Natural killer cell treated with Interleukin-12 subunit alpha and Interleukin-12 subunit beta and Interleukin-15 and Interleukin-18, amount 100 ng/mL, for 72 hours (primary cell): ENCODE data around the gene HMCES. TPM values are rescaled to one million over a fixed set of nuclear protein-coding genes. Genes with fewer than 3 reads are reported as not detected.
"Not testable (repeated sequence)": the region's sequence is repeated elsewhere in the genome, so short reads cannot be mapped to it uniquely, and the experiment has no call there.

Source experiments
- ATAC-seq, 2 donors: fragments of 150-1000 bp; cut with Tn5 transposase in 1 of 2; sonication (Bioruptor Pico), chemical (Tn5 transposase) in 1 of 2; 2 replicates each; pipeline ENCODE4 v1.10.0; 2021
- DNase-seq: peaks from one replicate; pipeline ENCODE4 v3.0.0; 2022; ENCODE audit warnings: low spot score
- H3K27ac Mint-ChIP-seq, 2 donors: 1 replicate in 1 of 2; 2 replicates in 1 of 2; pipeline ENCODE4 v1.8.0; 2022; ENCODE audit warnings: mixed read lengths in 2 of 2, mild to moderate bottlenecking in 1 of 2, moderate library complexity in 1 of 2
- H3K27me3 Mint-ChIP-seq, 2 donors: 1 replicate in 1 of 2; 2 replicates in 1 of 2; pipeline ENCODE4 v1.8.0; 2022; ENCODE audit warnings: mixed read lengths in 2 of 2
- H3K36me3 Mint-ChIP-seq: one replicate; pipeline ENCODE4 v1.8.0; 2022; ENCODE audit warnings: mixed read lengths
- H3K4me1 Mint-ChIP-seq, 2 donors: 1 replicate in 1 of 2; 2 replicates in 1 of 2; pipeline ENCODE4 v1.8.0; 2022; ENCODE audit warnings: low read depth in 2 of 2, mixed read lengths in 2 of 2, mild to moderate bottlenecking in 1 of 2
- H3K4me3 Mint-ChIP-seq: one replicate; pipeline ENCODE4 v1.8.0; 2022; ENCODE audit warnings: mixed read lengths
- H3K9me3 Mint-ChIP-seq: 2 replicates; pipeline ENCODE4 v1.8.0; 2022; ENCODE audit warnings: mixed read lengths
- total RNA-seq, 2 donors: library from RNA; stranded (reverse); gene quantifications; one replicate each; pipeline ENCODE4 v1.2.3, GENCODE V29; 2022

The HMCES gene
- total RNA-seq, 2 donors from 2014 or later = 49.2 to 52.5 TPM

- Mint-ChIP-seq H3K36me3 (no peaks in the 10 kb centered on the region), H3K27ac (no peak overlapping the region), H3K4me1 (no peaks in the 10 kb centered on the region), H3K4me3 (no peak overlapping the region), H3K27me3 (no peaks in the 10 kb centered on the region), H3K9me3 (no peaks in the 10 kb centered on the region)
- ATAC-seq (no peak), DNase-seq (no peak)
Observed at GRCh38 chr3:129326138-129326537, 47.5 kb downstream of the HMCES start.

- DNase-seq (no peak), ATAC-seq (no peak)
- H3K27me3 Mint-ChIP-seq = no peaks in the 10 kb centered on the region
- no peak overlapping the region for H3K4me3 Mint-ChIP-seq
- H3K27ac Mint-ChIP-seq = no peak overlapping the region
- no peaks in the 10 kb centered on the region for H3K4me1 Mint-ChIP-seq
- H3K36me3 Mint-ChIP-seq = no peaks in the 10 kb centered on the region
- no peaks in the 10 kb centered on the region for H3K9me3 Mint-ChIP-seq
Observed at GRCh38 chr3:129326595-129326994, 47.9 kb downstream of the HMCES start.

DNA sequence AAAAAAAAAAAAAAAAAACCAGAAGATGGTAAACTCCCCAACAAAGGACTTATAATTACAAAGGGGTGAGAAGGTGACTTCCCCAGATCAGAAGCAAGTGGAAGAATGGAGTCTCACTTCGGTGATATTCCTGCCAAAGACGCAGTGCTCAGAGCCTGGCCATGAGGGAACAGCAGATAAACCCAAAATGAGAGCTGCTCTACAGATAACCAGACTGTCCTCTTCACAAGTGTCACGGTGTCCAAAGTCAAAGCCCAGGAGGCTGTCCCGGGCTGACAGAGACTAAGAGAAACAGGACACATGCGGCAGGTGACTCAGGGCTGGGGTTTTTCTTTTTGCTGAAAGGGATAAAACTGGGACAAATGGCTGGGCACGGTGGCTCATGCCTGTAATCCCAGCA is 48.8 kb downstream of the HMCES start:
- no peaks in the 10 kb centered on the region for H3K36me3 Mint-ChIP-seq
- ATAC-seq = no peak
- H3K4me3 Mint-ChIP-seq = no peak overlapping the region
- no peaks in the 10 kb centered on the region for H3K4me1 Mint-ChIP-seq
- no peak overlapping the region for H3K27ac Mint-ChIP-seq
- no peaks in the 10 kb centered on the region for H3K9me3 Mint-ChIP-seq
- no peak for DNase-seq
- H3K27me3 Mint-ChIP-seq = no peaks in the 10 kb centered on the region

- no peaks in the 10 kb centered on the region for H3K27me3 Mint-ChIP-seq
- H3K27ac Mint-ChIP-seq = no peak overlapping the region
- ATAC-seq (no peak), DNase-seq (no peak)
- H3K36me3 Mint-ChIP-seq = no peaks in the 10 kb centered on the region
- H3K4me1 Mint-ChIP-seq = no peaks in the 10 kb centered on the region
- no peak overlapping the region for H3K4me3 Mint-ChIP-seq
- no peaks in the 10 kb centered on the region for H3K9me3 Mint-ChIP-seq
Observed at GRCh38 chr3:129329858-129330257, 51.2 kb downstream of the HMCES start.

DNA sequence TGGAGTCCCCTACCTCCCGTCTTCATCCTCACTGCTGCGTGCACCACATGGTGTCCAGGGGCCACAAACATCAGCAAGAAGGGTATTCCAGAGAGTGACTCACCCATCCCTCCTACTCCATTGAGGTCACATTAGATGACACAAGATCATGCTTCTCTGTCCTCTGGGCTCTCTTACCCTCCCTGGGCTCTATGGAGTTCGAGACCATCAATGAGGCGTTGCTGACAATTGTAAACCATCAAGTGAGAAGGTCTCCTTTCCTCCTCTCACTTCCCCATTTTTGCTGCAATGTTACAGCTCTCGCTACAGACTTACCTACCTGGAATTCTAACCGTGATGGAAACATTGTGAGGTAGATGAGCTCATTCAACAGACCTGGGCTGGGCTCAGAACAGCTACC is 51.7 kb downstream of the HMCES start:
- ATAC-seq = no peak
- H3K9me3 Mint-ChIP-seq = no peaks in the 10 kb centered on the region
- H3K27ac Mint-ChIP-seq = no peak overlapping the region
- no peak for DNase-seq
- H3K27me3 Mint-ChIP-seq = no peaks in the 10 kb centered on the region
- H3K4me3 Mint-ChIP-seq = no peak overlapping the region
- no peaks in the 10 kb centered on the region for H3K4me1 Mint-ChIP-seq
- H3K36me3 Mint-ChIP-seq = no peaks in the 10 kb centered on the region

DNA sequence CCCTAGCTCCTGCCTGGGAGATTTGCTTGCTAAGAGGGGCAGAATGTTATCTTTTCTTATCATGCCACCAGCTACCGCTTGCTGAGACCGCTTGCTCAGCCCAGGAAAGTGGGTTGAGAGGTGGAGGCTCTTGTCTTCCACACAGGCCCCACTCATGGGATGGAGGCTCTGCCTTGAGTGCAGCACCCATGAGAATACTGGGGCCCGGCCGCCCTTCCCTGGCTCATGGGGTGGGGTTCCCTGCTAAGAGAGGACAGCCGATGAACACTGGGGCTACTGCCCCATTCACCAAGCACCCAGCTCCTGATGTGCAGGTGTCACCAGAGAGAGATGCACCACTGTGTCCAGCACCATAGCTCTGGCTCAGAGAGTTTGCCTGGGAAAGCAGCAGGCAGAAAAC is 55.2 kb downstream of the HMCES start:
- Mint-ChIP-seq H3K36me3 (no peaks in the 10 kb centered on the region), H3K4me1 (no peaks in the 10 kb centered on the region), H3K27me3 (no peaks in the 10 kb centered on the region), H3K9me3 (no peaks in the 10 kb centered on the region), H3K27ac (no peak overlapping the region), H3K4me3 (no peak overlapping the region)
- DNase-seq = no peak
- ATAC-seq = peak in 1 of 2 donors; percentile 18

DNA sequence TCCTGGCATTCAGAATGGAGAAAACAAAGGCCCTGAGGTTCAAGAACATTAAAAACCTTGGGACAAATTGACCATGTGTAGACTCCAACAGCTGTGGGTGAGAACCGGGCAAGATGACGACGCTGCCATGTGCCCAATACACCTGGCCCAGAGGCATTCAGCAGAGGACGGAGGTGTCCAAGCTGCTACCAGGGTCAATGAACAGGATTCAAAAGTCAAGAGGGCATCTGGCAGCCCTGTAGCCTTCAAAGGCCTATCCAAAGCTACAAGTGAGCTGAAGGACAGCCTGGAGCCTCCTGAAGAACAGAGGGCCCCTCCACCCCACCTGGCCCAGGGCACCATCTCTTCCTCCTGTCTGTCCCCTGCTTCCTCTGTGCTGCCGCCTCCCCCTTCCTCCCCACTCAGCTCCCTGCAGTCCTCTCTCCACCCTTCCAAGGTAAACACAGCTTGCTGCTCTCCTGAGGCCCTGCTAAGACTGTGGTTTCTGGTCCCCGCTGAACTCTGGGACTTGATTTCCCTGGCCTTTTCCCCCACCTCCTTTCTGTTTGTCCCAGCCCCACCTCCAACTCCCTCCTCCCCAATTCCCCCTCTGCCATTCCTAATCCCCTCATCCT is 57.5 kb downstream of the HMCES start:
- DNase-seq = no peak
- H3K27ac Mint-ChIP-seq = no peak overlapping the region
- no peaks in the 10 kb centered on the region for H3K36me3 Mint-ChIP-seq
- H3K27me3 Mint-ChIP-seq = no peaks in the 10 kb centered on the region
- H3K9me3 Mint-ChIP-seq = no peaks in the 10 kb centered on the region
- ATAC-seq = peak in 1 of 2 donors; percentile 20
- no peak overlapping the region for H3K4me3 Mint-ChIP-seq
- H3K4me1 Mint-ChIP-seq = no peaks in the 10 kb centered on the region

DNA sequence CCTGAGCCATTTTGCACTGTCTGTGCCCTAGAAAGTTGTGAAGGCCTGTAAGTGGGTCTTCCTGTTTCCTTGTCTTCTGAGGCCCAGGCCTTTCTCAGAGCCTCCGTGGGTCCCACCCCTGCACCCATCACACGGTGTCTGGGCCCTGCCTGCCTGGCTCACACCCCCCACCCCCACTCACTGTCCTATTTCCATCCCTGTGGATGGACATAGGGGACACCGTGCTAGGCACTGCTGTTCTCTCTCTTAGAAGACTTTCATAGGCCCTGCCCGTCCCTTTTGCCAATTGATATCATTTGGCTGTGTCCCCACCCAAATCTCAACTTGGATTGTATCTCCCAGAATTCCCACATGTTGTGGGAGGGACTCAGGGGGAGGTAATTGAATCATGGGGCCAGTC is 59.0 kb downstream of the HMCES start:
- H3K36me3 Mint-ChIP-seq, H3K9me3 Mint-ChIP-seq, H3K4me1 Mint-ChIP-seq, H3K27ac Mint-ChIP-seq, H3K4me3 Mint-ChIP-seq, DNase-seq: not testable (repeated sequence)
- H3K27me3 Mint-ChIP-seq = peaks cover 0 to 10% of the 10 kb centered on the region in 2 donors
- peak in 1 of 2 donors; percentile 43 for ATAC-seq

DNA sequence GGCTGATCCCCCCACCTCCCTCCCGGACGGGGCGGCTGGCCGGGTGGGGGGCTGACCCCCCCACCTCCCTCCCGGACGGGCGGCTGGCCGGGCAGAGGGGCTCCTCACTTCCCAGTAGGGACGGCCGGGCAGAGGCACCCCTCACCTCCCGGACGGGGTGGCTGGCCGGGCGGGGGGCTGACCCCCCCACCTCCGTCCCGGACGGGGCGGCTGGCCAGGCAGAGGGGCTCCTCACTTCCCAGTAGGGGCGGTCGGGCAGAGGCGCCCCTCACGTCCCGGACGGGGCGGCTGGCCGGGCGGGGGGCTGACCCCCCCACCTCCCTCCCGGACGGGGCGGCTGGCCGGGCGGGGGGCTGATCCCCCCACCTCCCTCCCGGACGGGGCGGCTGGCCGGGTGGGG is 60.5 kb downstream of the HMCES start:
- H3K4me1 Mint-ChIP-seq, H3K36me3 Mint-ChIP-seq, H3K9me3 Mint-ChIP-seq, DNase-seq, ATAC-seq, H3K4me3 Mint-ChIP-seq, H3K27ac Mint-ChIP-seq: not testable (repeated sequence)
- H3K27me3 Mint-ChIP-seq = peaks cover 6 to 18% of the 10 kb centered on the region in 2 donors

DNA sequence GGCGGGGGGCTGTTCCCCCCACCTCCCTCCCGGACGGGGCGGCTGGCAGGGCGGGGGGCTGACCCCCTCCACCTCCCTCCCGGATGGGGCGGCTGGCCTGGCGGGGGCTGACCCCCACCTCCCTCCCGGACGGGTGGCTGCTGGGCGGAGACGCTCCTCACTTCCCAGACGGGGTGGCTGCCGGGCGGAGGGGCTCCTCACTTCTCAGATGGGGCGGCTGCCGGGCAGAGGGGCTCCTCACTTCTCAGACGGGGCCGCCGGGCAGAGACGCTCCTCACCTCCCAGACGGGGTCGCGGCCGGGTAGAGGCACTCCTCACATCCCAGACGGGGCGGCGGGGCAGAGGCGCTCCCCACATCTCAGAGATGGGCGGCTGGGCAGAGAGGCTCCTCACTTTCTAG is 61.2 kb downstream of the HMCES start:
- H3K27ac Mint-ChIP-seq, H3K4me3 Mint-ChIP-seq, H3K36me3 Mint-ChIP-seq, DNase-seq, H3K4me1 Mint-ChIP-seq, H3K9me3 Mint-ChIP-seq, ATAC-seq: not testable (repeated sequence)
- peaks cover 8 to 18% of the 10 kb centered on the region in 2 donors for H3K27me3 Mint-ChIP-seq

- no peak for DNase-seq
- Mint-ChIP-seq H3K27me3 (peaks cover 14 to 29% of the 10 kb centered on the region in 2 donors), H3K9me3 (no peaks in the 10 kb centered on the region), H3K4me1 (peaks cover 0 to 8% of the 10 kb centered on the region in 2 donors), H3K36me3 (no peaks in the 10 kb centered on the region), H3K4me3 (no peak overlapping the region), H3K27ac (no peak overlapping the region)
- ATAC-seq = no peak
Observed at GRCh38 chr3:129341331-129342141, 62.9 kb downstream of the HMCES start.

DNA sequence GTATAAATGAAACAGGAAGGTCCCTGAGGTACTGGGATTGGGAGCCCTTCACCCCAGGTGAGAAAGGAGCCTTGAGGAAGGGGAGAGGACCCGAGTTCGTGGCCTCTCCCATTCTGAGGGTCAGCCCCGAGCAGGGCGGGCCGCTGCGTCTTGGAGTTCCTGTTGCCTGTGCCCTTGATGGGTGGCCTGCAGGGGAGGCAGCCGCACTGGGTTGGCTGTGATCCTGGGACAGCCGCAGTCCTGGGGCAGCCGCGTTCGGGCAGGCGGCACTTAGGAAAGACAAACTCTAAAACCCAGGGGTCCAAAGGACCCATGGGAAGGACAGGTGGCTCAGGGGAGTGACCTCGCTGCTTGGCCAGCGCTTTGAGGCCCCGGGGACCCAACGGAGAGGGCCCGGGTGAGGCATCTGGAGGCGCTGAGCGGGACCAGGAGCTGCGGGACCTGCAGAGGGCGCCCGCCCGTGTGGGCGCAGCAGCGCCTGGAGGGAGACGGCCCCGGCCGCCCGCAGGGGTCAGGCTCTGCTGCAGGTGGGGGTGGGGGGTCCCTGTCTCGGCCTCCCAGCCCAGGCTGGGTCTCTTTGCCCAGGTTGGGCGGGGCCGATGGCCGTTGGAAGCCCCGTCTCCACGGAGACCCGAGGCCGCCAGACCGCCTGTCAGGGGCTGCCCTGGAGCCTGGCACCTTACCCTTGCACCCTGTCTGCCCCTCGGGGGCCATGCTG is 65.1 kb downstream of the HMCES start:
- peaks cover 0 to 8% of the 10 kb centered on the region in 2 donors for H3K4me1 Mint-ChIP-seq
- H3K4me3 Mint-ChIP-seq = no peak overlapping the region
- H3K9me3 Mint-ChIP-seq = no peaks in the 10 kb centered on the region
- no peak for DNase-seq
- H3K27me3 Mint-ChIP-seq = peaks cover 14 to 30% of the 10 kb centered on the region in 2 donors
- no peak overlapping the region for H3K27ac Mint-ChIP-seq
- ATAC-seq = peak; percentile 55 to 78
- no peaks in the 10 kb centered on the region for H3K36me3 Mint-ChIP-seq

GRCh38 chr3:129344540-129345220 is 66.0 kb downstream of the HMCES start:
- no peaks in the 10 kb centered on the region for H3K36me3 Mint-ChIP-seq
- H3K4me1 Mint-ChIP-seq = peaks cover 0 to 8% of the 10 kb centered on the region in 2 donors
- no peak overlapping the region for H3K27ac Mint-ChIP-seq
- no peak overlapping the region for H3K4me3 Mint-ChIP-seq
- ATAC-seq (no peak), DNase-seq (no peak)
- H3K27me3 Mint-ChIP-seq = peaks cover 14 to 30% of the 10 kb centered on the region in 2 donors
- no peaks in the 10 kb centered on the region for H3K9me3 Mint-ChIP-seq
